Activated CD4-positive, alpha-beta T cell treated with anti-CD3 and anti-CD28 coated beads, Interleukin-2, amount 50 U/mL, for 16 hours (primary cell): ENCODE measurements around the gene PKD1.

Experiments used
- DNase-seq: peaks from one replicate; pipeline ENCODE4 v3.0.0-alpha.2; 2020

Gene PKD1

GRCh38 chr16:2135770-2136490 lies at the start of gene PKD1:
PKD1 (minus strand) TSS chr16:2135898; CDS start chr16:2135689, 209 bp downstream.
- peak; percentile 98 for DNase-seq

- DNase-seq = no peak
Observed at GRCh38 chr16:2184962-2185361, 49.3 kb upstream of the PKD1 start.

- no peak for DNase-seq
Observed at GRCh38 chr16:2184346-2184745, 48.6 kb upstream of the PKD1 start.

GRCh38 chr16:2183671-2184070 lies 48.0 kb upstream of the PKD1 start:
- DNase-seq = no peak

GRCh38 chr16:2181952-2182351 lies 46.3 kb upstream of the PKD1 start:
- no peak for DNase-seq

GRCh38 chr16:2180962-2181923 lies 45.5 kb upstream of the PKD1 start:
- no peak for DNase-seq

GRCh38 chr16:2180461-2180860 lies 44.8 kb upstream of the PKD1 start:
- no peak for DNase-seq

- no peak for DNase-seq
Observed at GRCh38 chr16:2179576-2179975, 43.9 kb upstream of the PKD1 start.

- no peak for DNase-seq
Observed at GRCh38 chr16:2179107-2179501, 43.4 kb upstream of the PKD1 start.

- DNase-seq = peak; percentile 55
Observed at GRCh38 chr16:2178321-2179106, 42.8 kb upstream of the PKD1 start.

- DNase-seq = no peak
Observed at GRCh38 chr16:2177561-2177960, 41.9 kb upstream of the PKD1 start.

- DNase-seq = no peak
Observed at GRCh38 chr16:2177101-2177500, 41.4 kb upstream of the PKD1 start.

GRCh38 chr16:2176047-2176446 lies 40.3 kb upstream of the PKD1 start:
- DNase-seq = no peak

- DNase-seq = no peak
Observed at GRCh38 chr16:2175454-2175853, 39.8 kb upstream of the PKD1 start.

- DNase-seq = no peak
Observed at GRCh38 chr16:2174396-2175131, 38.9 kb upstream of the PKD1 start.

GRCh38 chr16:2173916-2174315 lies 38.2 kb upstream of the PKD1 start:
- no peak for DNase-seq

GRCh38 chr16:2173366-2173765 lies 37.7 kb upstream of the PKD1 start:
- DNase-seq = no peak

GRCh38 chr16:2172688-2173335 lies 37.1 kb upstream of the PKD1 start:
- DNase-seq = no peak

GRCh38 chr16:2171601-2172178 lies 36.0 kb upstream of the PKD1 start:
- DNase-seq = no peak

GRCh38 chr16:2170587-2171435 lies 35.1 kb upstream of the PKD1 start:
- no peak for DNase-seq

- no peak for DNase-seq
Observed at GRCh38 chr16:2170080-2170479, 34.4 kb upstream of the PKD1 start.
